T-helper 2 cell treated with Interferon-gamma antibody and Interleukin-4, amounts not matched to agents 5 μg/mL and 100 μg/mL, for 36 hours (primary cell): Measurements from ENCODE around the gene PCSK6.

Source experiments
- DNase-seq: peaks from one replicate; pipeline ENCODE4 v3.0.0; 2021; ENCODE audit warnings: low spot score
- H3K27ac Mint-ChIP-seq: one replicate; pipeline ENCODE4 v1.8.0; 2021; ENCODE audit warnings: mild to moderate bottlenecking, mixed read lengths
- H3K27me3 Mint-ChIP-seq: one replicate; pipeline ENCODE4 v1.8.0; 2021; ENCODE audit warnings: low read depth, mixed read lengths
- H3K36me3 Mint-ChIP-seq: one replicate; pipeline ENCODE4 v1.8.0; 2021; ENCODE audit warnings: low read depth, mixed read lengths
- H3K4me1 Mint-ChIP-seq: one replicate; pipeline ENCODE4 v1.8.0; 2021; ENCODE audit warnings: low read depth, mixed read lengths
- H3K4me3 Mint-ChIP-seq: one replicate; pipeline ENCODE4 v1.8.0; 2022; ENCODE audit warnings: mild to moderate bottlenecking, moderate library complexity, mixed read lengths
- H3K9me3 Mint-ChIP-seq: one replicate; pipeline ENCODE4 v1.8.0; 2021; ENCODE audit warnings: mixed read lengths

Gene PCSK6

GRCh38 chr15:101275018-101275417 is 214.5 kb downstream of the PCSK6 start:
- peaks cover 59% of the 10 kb centered on the region for H3K36me3 Mint-ChIP-seq
- peaks cover 22% of the 10 kb centered on the region for H3K4me1 Mint-ChIP-seq
- H3K4me3 Mint-ChIP-seq = peak overlapping the region; percentile 97
- DNase-seq = no peak
- H3K27me3 Mint-ChIP-seq = no peaks in the 10 kb centered on the region
- H3K27ac Mint-ChIP-seq = peak overlapping the region; percentile 53
- H3K9me3 Mint-ChIP-seq = no peaks in the 10 kb centered on the region

- Mint-ChIP-seq H3K27ac (no peak overlapping the region), H3K27me3 (no peaks in the 10 kb centered on the region), H3K9me3 (no peaks in the 10 kb centered on the region), H3K36me3 (peaks cover 65% of the 10 kb centered on the region), H3K4me1 (peaks cover 22% of the 10 kb centered on the region), H3K4me3 (no peak overlapping the region)
- no peak for DNase-seq
Observed at GRCh38 chr15:101273534-101273933, 216.0 kb downstream of the PCSK6 start.

- no peaks in the 10 kb centered on the region for H3K27me3 Mint-ChIP-seq
- H3K27ac Mint-ChIP-seq = no peak overlapping the region
- H3K36me3 Mint-ChIP-seq = peaks cover 61% of the 10 kb centered on the region
- H3K4me1 Mint-ChIP-seq = peaks cover 17% of the 10 kb centered on the region
- no peak for DNase-seq
- no peak overlapping the region for H3K4me3 Mint-ChIP-seq
- H3K9me3 Mint-ChIP-seq = no peaks in the 10 kb centered on the region
Observed at GRCh38 chr15:101272584-101272983, 216.9 kb downstream of the PCSK6 start.

DNA sequence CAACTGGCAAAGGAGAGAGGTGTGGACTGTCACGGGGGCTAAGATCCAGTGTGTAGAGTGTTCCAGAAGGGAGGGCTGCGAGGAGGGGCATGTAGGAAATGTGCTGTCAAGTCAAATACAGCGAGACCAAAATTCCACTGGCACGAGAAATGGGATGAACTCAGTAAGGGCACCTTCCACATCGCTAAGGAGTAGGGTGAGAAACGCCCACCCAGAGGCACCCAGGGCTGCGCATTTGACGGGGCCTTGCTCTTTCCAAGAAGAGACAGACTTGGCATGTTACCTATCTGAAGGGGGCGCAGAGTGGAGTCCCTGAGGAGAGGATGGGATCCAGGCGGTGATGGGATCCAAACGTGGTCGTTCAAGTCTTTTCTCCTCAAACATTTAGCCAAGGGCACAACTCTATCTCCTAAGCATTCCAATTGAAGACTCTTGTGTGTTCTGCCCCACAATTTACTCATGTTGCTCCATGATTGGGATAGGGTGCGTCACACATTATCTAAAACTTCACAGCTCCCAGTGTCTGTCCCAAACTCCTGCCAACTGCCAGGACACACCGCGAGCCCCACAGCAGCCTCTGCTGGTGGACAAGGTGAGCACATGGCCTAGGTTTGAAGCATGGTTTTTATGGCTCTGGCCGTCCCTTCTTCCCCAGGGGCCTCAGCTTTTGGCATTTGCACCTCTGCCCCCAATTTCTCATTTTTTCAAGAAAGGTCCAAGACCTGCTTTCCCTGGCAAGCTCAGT is 219.9 kb downstream of the PCSK6 start:
- Mint-ChIP-seq H3K4me3 (no peak overlapping the region), H3K4me1 (peaks cover 2% of the 10 kb centered on the region), H3K27ac (no peak overlapping the region), H3K9me3 (no peaks in the 10 kb centered on the region), H3K27me3 (no peaks in the 10 kb centered on the region), H3K36me3 (peaks cover 48% of the 10 kb centered on the region)
- DNase-seq = no peak

DNA sequence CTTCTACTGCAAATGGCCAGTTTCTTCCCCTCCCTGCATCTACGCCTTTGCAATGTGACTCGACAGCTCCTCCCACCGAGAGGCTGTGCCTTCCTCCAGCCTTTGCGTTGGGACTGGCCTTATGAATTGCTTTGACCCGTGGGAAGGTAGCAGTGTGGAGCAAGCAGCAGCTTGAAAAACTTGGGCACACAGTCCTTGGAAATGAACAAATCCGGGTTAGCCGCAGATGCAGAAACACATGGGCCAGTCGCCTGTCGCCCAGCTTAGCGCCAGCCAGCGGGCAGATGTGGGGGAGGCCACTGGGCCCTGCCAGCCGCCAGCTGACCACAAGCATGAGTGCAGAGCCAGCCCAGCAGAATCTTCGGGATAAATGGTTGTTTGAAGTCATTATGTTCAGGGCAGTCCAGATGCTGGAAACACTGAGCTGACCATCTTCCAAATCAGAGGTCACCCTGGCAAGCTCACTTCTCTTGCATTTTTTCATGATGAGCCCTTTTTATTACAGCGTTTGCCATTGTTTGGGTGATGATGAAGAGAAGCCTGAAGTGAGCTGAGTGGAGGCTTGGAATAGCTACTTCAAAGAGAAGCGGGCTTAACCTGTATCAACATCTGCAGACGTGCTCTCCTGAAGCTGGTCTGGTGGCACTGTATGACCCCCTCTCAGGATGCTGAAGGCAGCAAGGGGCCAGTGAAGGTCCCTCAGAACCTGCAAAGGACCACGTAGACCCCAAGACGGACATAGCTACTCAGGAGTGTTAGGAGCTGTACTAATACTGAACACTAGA is 222.0 kb downstream of the PCSK6 start:
- Mint-ChIP-seq H3K9me3 (no peaks in the 10 kb centered on the region), H3K27ac (no peak overlapping the region), H3K27me3 (no peaks in the 10 kb centered on the region), H3K36me3 (peaks cover 28% of the 10 kb centered on the region), H3K4me1 (no peaks in the 10 kb centered on the region), H3K4me3 (no peak overlapping the region)
- no peak for DNase-seq

GRCh38 chr15:101266787-101267186 is 222.7 kb downstream of the PCSK6 start:
- H3K27ac Mint-ChIP-seq = no peak overlapping the region

GRCh38 chr15:101266034-101266433 is 223.5 kb downstream of the PCSK6 start:
- no peak for DNase-seq
- Mint-ChIP-seq H3K27ac (no peak overlapping the region), H3K4me1 (no peaks in the 10 kb centered on the region), H3K4me3 (no peak overlapping the region), H3K9me3 (no peaks in the 10 kb centered on the region), H3K27me3 (no peaks in the 10 kb centered on the region), H3K36me3 (peaks cover 18% of the 10 kb centered on the region)

More at GRCh38 chr15:101266787-101267186, 222.7 kb downstream of the PCSK6 start:
- H3K36me3 Mint-ChIP-seq = peaks cover 23% of the 10 kb centered on the region
- H3K9me3 Mint-ChIP-seq = no peaks in the 10 kb centered on the region
- H3K4me1 Mint-ChIP-seq = no peaks in the 10 kb centered on the region
- no peak overlapping the region for H3K4me3 Mint-ChIP-seq
- no peaks in the 10 kb centered on the region for H3K27me3 Mint-ChIP-seq
- DNase-seq = no peak

DNA sequence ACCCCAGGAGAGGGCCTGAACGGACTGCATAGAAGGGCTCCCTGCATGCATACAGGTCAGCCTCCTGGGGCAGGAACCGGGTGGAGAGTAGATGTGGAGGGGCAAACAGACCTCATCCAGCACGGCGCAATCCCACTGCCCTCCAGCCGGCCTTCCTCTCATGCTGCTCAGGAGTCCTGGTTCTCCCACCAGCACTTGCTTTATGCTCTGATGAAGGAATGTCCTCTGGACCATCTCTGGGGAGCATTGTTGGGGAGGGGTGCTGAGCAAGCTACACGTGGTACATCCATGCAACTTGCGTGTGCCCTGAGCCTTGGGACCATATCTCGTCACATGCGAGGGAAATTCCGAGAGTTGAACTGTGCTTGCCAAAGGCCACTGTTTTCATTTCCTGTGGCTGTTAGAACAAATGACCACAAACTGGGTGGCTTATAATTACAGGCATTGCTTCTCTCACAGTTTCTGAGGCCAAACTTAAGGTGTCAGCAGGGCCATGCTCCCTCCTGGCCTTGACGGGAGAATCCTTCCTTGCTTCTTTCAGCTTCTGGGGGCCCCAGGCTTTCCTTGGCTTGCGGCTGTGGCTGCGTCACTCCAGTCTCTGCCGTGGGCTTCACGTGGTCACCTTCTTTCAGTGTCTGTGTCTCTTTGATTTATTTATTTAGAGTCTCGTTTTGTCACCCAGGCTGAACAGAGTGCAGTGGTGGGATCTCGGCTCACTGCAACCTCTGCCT is 224.4 kb downstream of the PCSK6 start:
- Mint-ChIP-seq H3K4me1 (no peaks in the 10 kb centered on the region), H3K27ac (no peak overlapping the region), H3K4me3 (no peak overlapping the region), H3K9me3 (no peaks in the 10 kb centered on the region), H3K27me3 (peaks cover 3% of the 10 kb centered on the region), H3K36me3 (peaks cover 13% of the 10 kb centered on the region)
- DNase-seq = no peak

DNA sequence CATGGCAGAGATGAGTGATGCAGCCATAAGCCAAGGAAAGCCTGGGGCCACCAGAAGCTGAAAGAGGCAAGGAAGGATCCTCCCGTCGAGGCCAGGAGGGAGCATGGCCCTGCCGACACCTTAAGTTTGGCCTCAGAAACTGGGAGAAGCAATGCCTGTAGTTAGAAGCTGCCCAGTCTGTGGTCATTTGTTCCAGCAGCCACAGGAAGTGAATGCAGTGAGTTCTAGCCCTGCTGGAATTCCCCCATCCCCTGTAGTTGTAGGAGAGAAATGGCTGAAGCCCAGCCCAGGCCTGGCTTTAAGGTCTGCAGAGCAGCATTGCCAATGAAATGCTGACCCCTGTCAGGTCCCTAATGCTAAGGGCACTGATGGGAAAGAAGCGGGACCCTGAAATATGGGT is 225.5 kb downstream of the PCSK6 start:
- Mint-ChIP-seq H3K27ac (no peak overlapping the region), H3K9me3 (no peaks in the 10 kb centered on the region), H3K36me3 (peaks cover 4% of the 10 kb centered on the region), H3K4me1 (no peaks in the 10 kb centered on the region), H3K4me3 (no peak overlapping the region), H3K27me3 (peaks cover 11% of the 10 kb centered on the region)
- no peak for DNase-seq

- Mint-ChIP-seq H3K36me3 (no peaks in the 10 kb centered on the region), H3K9me3 (no peaks in the 10 kb centered on the region), H3K4me3 (no peak overlapping the region), H3K27ac (no peak overlapping the region), H3K4me1 (peaks cover 1% of the 10 kb centered on the region), H3K27me3 (peaks cover 16% of the 10 kb centered on the region)
- no peak for DNase-seq
Observed at GRCh38 chr15:101262551-101262950, 227.0 kb downstream of the PCSK6 start.

- Mint-ChIP-seq H3K4me1 (peaks cover 18% of the 10 kb centered on the region), H3K4me3 (no peak overlapping the region), H3K9me3 (no peaks in the 10 kb centered on the region), H3K36me3 (no peaks in the 10 kb centered on the region), H3K27ac (no peak overlapping the region), H3K27me3 (peaks cover 16% of the 10 kb centered on the region)
- no peak for DNase-seq
Observed at GRCh38 chr15:101258238-101259144, 231.0 kb downstream of the PCSK6 start.

GRCh38 chr15:101256757-101257156 is 232.8 kb downstream of the PCSK6 start:
- no peaks in the 10 kb centered on the region for H3K9me3 Mint-ChIP-seq
- no peak for DNase-seq

GRCh38 chr15:101255615-101256241 is 233.8 kb downstream of the PCSK6 start:
- H3K4me1 Mint-ChIP-seq = peaks cover 28% of the 10 kb centered on the region
- H3K9me3 Mint-ChIP-seq = no peaks in the 10 kb centered on the region
- DNase-seq = no peak
- no peak overlapping the region for H3K27ac Mint-ChIP-seq
- peaks cover 16% of the 10 kb centered on the region for H3K27me3 Mint-ChIP-seq
- H3K36me3 Mint-ChIP-seq = peaks cover under 1% of the 10 kb centered on the region
- H3K4me3 Mint-ChIP-seq = no peak overlapping the region

More at GRCh38 chr15:101256757-101257156, 232.8 kb downstream of the PCSK6 start:
- Mint-ChIP-seq H3K27ac (no peak overlapping the region), H3K4me3 (no peak overlapping the region), H3K4me1 (peaks cover 28% of the 10 kb centered on the region), H3K27me3 (peaks cover 16% of the 10 kb centered on the region), H3K36me3 (no peaks in the 10 kb centered on the region)
